Ishikawa (cell line): ENCODE measurements around the gene RNU6-1.

Experiments used
- CEBPB ChIP-seq: IDR thresholded peaks from 2 replicates; pipeline ENCODE4 v1.6.1; 2012
- CREB1 ChIP-seq: IDR thresholded peaks from 2 replicates; pipeline ENCODE4 v1.6.1; 2012; ENCODE audit warnings: low read depth
- EGR1 ChIP-seq: IDR thresholded peaks from 2 replicates; pipeline ENCODE4 v1.6.1; 2012
- EP300 ChIP-seq: IDR thresholded peaks from 2 replicates; pipeline ENCODE4 v1.6.1; 2012; ENCODE audit warnings: borderline replicate concordance
- FOXM1 ChIP-seq: IDR thresholded peaks from 2 replicates; pipeline ENCODE4 v1.6.1; 2012; ENCODE audit warnings: low read depth, borderline replicate concordance
- NFIC ChIP-seq: IDR thresholded peaks from 2 replicates; pipeline ENCODE4 v1.6.1; 2012
- RAD21 ChIP-seq: IDR thresholded peaks from 2 replicates; pipeline ENCODE4 v1.6.1; 2012; ENCODE audit warnings: low read depth
- TAF1 ChIP-seq: IDR thresholded peaks from 2 replicates; pipeline ENCODE4 v1.6.1; 2012; ENCODE audit warnings: low read depth, mild to moderate bottlenecking
- TCF12 ChIP-seq: IDR thresholded peaks from 2 replicates; pipeline ENCODE4 v1.6.1; 2012; ENCODE audit warnings: low read depth
- TEAD4 ChIP-seq: IDR thresholded peaks from 2 replicates; pipeline ENCODE4 v1.6.1; 2012
- YY1 ChIP-seq: IDR thresholded peaks from 2 replicates; pipeline ENCODE4 v1.6.1; 2012; ENCODE audit warnings: low read depth
- ZBTB7A ChIP-seq: IDR thresholded peaks from 2 replicates; pipeline ENCODE4 v1.6.1; 2012; ENCODE audit warnings: low read depth
- TF ChIP-seq, protein P1 (sequence below): IDR thresholded peaks from 2 replicates; pipeline ENCODE4 v1.6.1; 2012
- TF ChIP-seq, protein P2 (sequence below): IDR thresholded peaks from 2 replicates; pipeline ENCODE4 v1.6.1; 2012; ENCODE audit warnings: low read depth, mild to moderate bottlenecking
- TF ChIP-seq, protein P3 (sequence below): IDR thresholded peaks from 2 replicates; pipeline ENCODE4 v1.6.1; 2012

RNU6-1 gene

GRCh38 chr15:67807141-67807540 lies 32.7 kb downstream of the RNU6-1 start:
- TF ChIP-seq TEAD4 = no peak
- TF ChIP-seq EGR1 = no peak
- no peak for TF ChIP-seq RAD21
- TF ChIP-seq, protein P1, sequence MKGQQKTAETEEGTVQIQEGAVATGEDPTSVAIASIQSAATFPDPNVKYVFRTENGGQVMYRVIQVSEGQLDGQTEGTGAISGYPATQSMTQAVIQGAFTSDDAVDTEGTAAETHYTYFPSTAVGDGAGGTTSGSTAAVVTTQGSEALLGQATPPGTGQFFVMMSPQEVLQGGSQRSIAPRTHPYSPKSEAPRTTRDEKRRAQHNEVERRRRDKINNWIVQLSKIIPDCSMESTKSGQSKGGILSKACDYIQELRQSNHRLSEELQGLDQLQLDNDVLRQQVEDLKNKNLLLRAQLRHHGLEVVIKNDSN = no peak
- no peak for TF ChIP-seq EP300
- TF ChIP-seq CEBPB = no peak
- TF ChIP-seq FOXM1 = no peak
- TF ChIP-seq NFIC = no peak
- TF ChIP-seq YY1 = no peak
- TF ChIP-seq TCF12 = no peak
- TF ChIP-seq, protein P2, sequence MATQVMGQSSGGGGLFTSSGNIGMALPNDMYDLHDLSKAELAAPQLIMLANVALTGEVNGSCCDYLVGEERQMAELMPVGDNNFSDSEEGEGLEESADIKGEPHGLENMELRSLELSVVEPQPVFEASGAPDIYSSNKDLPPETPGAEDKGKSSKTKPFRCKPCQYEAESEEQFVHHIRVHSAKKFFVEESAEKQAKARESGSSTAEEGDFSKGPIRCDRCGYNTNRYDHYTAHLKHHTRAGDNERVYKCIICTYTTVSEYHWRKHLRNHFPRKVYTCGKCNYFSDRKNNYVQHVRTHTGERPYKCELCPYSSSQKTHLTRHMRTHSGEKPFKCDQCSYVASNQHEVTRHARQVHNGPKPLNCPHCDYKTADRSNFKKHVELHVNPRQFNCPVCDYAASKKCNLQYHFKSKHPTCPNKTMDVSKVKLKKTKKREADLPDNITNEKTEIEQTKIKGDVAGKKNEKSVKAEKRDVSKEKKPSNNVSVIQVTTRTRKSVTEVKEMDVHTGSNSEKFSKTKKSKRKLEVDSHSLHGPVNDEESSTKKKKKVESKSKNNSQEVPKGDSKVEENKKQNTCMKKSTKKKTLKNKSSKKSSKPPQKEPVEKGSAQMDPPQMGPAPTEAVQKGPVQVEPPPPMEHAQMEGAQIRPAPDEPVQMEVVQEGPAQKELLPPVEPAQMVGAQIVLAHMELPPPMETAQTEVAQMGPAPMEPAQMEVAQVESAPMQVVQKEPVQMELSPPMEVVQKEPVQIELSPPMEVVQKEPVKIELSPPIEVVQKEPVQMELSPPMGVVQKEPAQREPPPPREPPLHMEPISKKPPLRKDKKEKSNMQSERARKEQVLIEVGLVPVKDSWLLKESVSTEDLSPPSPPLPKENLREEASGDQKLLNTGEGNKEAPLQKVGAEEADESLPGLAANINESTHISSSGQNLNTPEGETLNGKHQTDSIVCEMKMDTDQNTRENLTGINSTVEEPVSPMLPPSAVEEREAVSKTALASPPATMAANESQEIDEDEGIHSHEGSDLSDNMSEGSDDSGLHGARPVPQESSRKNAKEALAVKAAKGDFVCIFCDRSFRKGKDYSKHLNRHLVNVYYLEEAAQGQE = no peak
- no peak for TF ChIP-seq TAF1

DNA sequence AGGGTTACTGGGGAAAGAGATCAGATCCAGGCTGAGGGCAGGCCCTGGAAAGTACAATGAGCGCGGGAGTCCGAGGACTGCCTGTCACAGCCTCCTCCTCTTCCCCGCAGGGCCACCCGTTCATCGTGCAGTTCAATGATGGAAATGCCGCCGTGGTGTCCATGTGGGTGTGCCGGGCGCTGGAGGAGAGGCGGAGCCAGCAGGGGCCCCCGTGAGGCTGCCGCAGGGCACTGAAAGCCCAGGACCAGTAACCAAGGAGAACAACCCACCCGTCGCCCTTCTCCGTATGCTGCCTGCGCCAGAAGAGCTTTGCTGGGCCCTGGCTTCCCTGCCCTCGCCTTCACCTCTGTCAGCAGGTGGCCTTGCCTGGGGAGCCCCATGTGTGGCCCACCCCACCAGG lies 33.3 kb downstream of the RNU6-1 start:
- TF ChIP-seq TEAD4 (no peak), NFIC (no peak), TCF12 (no peak), ZBTB7A (no peak), FOXM1 (no peak), EGR1 (no peak), YY1 (no peak), TAF1 (no peak), CREB1 (no peak), CEBPB (no peak), RAD21 (no peak), EP300 (no peak)
- TF ChIP-seq, protein P1 = no peak
- TF ChIP-seq, protein P2 = no peak
- TF ChIP-seq, protein P3, sequence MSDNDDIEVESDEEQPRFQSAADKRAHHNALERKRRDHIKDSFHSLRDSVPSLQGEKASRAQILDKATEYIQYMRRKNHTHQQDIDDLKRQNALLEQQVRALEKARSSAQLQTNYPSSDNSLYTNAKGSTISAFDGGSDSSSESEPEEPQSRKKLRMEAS = no peak

DNA sequence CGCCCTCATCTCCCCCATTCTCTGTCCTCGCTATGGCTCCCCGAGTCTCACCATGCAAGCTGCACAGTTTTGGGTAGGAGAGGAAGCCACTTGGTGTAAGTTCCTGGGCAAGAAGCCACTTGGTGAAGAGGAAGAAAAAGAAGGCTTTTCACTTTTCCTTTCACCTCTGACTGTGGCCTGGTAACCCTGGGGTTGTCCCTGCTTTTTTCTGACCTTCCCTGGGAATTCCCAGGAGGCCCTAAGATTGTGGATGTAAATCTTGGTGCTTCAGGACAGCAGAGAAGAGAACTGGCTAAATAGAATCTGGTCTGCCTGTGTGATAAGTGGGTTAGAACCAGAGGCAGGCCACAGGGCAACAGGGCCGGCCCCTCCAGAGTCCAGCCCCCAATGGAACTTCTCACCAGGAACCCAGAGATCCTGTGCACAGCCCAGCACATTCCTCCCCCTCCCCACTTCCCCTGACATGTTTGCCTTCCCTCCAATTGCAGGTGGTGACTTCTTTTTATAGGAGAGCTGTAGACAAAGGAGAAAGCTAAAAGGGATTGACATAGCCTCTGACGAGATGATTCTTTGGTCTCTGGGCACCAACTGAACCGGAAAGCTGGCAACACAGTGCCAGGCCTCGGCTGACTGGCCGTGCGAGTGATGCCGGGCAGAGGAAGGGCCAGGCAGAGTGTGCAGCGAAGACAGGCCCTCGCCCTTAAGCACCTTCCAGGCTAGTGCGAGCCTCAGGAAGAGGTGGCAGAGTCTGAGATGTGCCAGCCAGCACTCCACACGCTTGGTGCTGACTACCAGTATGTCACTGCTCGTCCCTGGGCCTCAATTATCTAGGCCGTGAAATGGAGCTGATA lies 34.0 kb downstream of the RNU6-1 start:
- TF ChIP-seq, protein P2 = no peak
- no peak for TF ChIP-seq CREB1
- TF ChIP-seq FOXM1 = no peak
- TF ChIP-seq TCF12 = no peak
- TF ChIP-seq, protein P1 = no peak
- TF ChIP-seq ZBTB7A = no peak
- TF ChIP-seq TAF1 = no peak
- no peak for TF ChIP-seq YY1
- TF ChIP-seq TEAD4 = no peak
- no peak for TF ChIP-seq NFIC
- no peak for TF ChIP-seq EP300
- TF ChIP-seq CEBPB = no peak
- no peak for TF ChIP-seq EGR1
- TF ChIP-seq RAD21 = no peak
- TF ChIP-seq, protein P3 = no peak
